SIG-M5 treated with dmso at 0.1 percent for 504 hours (cell line): ENCODE measurements around the gene DCAF7.
A peak's percentile ranks its signal among the peaks of the same experiment; 100 is the strongest.

Experiments used
- DNase-seq: peaks from one replicate; lab custom pipeline; 2025; ENCODE audit not compliant: unreplicated experiment; lab: John Stamatoyannopoulos, UW

Gene DCAF7

GRCh38 chr17:63543822-63544420, 6.4 kb upstream of the DCAF7 start:
- no peak for DNase-seq

DNA sequence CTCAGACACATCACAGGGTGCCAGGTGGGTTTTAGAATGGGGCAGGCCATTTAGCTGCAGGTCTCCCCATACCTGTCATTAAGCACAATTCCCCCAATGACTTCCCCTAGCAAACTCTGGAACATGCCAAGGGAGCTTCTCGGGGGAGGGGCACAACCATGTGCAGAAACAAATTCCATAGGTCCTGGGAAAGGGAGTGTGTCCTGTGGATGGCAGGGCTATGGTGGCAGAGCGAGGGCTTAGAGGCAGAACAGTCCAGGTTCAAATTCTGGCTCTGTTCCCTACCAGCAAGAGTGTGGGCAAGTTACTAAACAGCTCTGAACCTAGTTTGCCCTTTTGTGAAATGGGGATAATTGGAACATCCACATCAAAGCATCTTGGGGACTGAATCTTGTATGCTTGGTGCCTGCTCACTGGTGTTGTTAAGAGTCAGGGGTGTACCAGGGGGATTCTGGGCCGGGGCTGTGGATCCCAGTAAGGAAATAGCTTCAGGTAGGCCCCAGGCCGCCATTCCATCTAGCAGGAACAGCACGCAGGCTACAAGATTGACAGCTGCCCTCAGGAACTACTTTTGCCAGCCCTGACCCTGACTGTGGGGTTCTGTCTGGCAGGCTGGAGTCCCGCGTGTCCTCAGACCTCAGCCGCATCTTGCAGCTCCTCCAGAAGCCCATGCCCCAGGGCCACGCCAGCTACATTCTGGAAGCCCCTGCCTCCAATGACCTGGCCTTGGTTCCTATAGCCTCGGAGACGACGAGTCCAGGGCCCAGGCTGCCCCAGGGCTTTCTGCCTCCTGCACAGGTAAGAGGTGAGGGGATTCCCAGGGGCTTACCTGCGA, 5.6 kb upstream of the DCAF7 start:
- no peak for DNase-seq

DNA sequence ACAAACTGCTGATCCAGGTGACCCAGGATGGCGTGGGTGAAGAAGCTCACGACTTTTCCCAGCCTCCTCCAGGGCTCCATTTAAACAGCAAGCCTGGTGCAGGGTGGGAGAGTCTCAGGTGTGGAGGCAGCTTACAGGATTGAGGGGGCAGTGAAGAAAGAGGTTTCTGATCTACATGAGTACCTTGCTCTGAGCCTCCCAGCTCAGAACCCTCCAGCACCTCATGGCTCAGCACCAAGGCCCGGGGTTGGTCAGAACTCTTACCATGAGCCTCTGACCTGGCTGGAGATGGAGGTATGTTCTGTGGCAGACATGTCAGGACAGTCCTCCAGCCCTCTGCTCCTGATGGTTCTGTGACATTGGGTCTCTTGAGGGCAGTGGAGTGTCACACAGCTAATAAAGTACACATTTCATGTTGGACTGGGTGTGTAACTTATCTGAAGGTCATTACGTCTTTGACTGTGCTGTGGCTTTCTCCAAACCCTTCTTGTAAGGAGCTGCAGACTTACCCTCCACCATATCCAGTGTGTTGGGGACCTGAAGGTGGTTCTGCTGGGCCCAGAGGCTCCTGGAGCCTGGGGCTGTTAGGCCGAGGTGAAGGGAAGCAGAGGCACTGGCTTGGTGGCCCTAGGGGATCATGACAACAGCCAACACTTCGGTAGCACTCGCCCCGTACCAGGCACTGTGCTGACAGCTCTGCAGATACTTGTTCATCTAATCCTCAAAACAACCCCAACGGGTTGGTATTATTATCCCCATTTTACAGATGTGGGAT, 3.8 kb upstream of the DCAF7 start:
- DNase-seq: no peak

- no peak for DNase-seq
Measured at GRCh38 chr17:63547083-63547523, 3.2 kb upstream of the DCAF7 start.

- no peak for DNase-seq
Measured at GRCh38 chr17:63549289-63549945, 860 bp upstream of the DCAF7 start.

GRCh38 chr17:63550817-63551639, 751 bp downstream of the DCAF7 start:
- peak; percentile 62 for DNase-seq

GRCh38 chr17:63552211-63552610, 1.9 kb downstream of the DCAF7 start:
- DNase-seq: no peak

DNA sequence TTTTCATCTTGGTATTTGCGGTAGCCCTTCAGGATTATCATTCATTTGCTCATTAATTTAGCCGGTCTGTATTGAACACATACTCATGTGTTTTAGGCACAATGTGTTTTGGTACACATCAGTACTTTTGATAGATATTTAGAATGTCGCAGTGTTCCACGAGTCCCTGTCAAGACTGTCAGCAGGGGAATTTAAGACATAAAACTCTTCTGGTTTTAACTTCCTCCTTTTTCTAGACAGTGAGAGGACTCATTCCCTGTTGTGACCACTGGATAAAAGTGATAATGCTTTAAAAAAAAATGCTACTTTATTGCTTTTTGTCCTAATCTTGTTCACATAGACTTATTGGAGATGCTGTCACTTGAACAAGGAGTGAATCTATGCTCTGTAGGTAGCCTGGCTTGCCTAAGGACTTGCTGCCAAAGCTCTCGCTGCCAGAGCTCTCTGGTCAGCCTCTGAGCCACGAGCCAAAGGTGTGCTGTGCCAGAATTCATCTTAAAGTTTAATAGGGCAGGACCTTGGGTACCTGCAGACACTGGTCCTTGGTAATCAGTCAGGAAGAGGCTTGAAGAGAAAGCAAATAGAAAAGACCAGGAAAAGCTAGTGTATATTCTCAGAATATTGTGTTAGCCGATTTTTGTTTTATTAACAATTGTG, 5.4 kb downstream of the DCAF7 start:
- peak; percentile 43 for DNase-seq

GRCh38 chr17:63557416-63557815, 7.1 kb downstream of the DCAF7 start:
- no peak for DNase-seq

DNA sequence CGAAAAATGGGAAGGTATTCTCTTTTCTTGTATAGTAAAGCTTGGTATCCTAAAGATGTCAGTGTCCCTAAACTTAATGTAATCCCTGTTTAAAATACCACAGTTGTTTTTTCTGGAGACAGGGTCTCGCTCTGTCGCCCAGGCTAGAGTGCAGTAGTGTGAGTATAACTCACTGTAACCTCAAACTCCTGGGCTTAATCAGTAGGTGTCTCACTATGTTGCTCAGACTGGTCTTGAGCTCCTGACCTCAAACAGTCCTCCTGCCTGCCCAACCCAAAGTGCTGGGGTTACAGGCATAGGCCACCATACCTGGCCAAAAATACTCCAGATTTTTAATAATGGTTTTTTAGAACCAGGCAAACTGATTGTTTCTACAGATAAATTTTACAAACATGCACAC, 8.2 kb downstream of the DCAF7 start:
- DNase-seq: no peak

GRCh38 chr17:63561819-63562218, 11.5 kb downstream of the DCAF7 start:
- no peak for DNase-seq

GRCh38 chr17:63563339-63563738, 13.1 kb downstream of the DCAF7 start:
- DNase-seq: no peak

GRCh38 chr17:63564562-63564961, 14.3 kb downstream of the DCAF7 start:
- no peak for DNase-seq

DNA sequence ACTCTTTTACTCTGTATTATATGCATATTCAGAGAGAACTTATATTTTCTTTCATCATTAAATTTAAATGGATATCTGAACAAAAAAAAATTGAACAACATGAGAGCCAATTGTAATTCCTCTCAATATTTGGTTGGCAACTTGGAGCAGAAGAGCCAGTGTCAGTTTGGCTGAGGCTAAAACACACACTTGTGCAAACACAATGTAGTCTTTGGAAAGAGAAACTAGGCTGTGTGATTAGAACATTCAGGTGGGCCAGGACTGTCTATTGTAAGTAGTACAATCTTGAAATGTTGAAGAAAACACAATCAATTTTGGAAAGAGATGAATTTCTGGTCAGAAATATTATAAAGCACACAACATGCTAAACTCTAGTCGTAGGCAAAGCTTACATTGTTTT, 17.0 kb downstream of the DCAF7 start:
- no peak for DNase-seq

- no peak for DNase-seq
Measured at GRCh38 chr17:63568563-63568962, 18.3 kb downstream of the DCAF7 start.

DNA sequence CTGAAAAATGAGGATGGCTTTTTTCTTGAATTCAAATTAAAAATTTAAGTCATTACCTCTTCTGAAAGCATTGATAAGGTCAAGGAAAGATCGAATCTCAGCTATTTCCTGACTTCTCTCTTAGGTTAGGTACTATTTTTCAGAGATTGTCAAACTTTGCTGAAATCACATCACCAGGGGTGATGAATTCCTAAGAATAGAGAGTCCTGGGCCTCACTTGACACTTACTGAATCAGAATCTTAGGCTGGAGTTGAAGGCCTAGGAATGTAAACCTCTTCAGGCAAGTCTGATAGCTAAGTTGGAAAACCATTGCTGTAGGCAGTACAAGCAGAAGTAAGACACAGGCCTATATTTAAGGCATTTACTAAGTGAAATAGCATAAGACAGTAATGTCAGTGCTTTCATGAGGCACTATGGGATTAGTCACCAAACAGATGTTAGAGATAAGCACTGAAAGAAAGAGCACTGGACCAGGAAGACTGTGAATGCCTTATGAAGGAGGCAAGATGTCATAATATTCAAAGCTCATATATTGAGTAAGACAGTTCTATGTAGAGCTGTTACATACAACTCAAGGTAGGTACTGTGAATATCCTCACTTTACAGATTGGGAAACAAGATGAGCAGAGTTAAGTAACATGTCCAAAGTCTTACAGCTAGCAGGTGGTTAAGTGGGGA, 21.5 kb downstream of the DCAF7 start:
- DNase-seq: peak; percentile 87

DNA sequence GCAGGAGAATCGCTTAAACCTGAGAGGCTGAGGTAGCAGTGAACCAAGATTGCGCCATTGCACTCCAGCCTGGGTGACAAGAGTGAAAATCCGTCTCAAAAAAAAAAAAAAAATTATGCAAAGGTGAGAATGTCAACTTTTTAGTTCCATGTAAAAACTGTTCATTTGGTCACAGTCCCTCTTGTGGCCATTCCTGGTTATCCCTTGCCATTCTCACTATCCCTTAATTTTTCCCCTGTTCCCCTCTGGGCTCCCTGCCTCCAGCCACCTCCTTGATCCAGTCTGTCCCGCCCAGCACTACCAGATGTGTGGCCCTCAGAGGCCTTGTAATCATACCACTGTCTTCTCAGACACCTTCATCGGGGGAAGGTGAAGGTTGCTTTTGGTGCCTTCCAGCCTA, 23.4 kb downstream of the DCAF7 start:
- no peak for DNase-seq

DNA sequence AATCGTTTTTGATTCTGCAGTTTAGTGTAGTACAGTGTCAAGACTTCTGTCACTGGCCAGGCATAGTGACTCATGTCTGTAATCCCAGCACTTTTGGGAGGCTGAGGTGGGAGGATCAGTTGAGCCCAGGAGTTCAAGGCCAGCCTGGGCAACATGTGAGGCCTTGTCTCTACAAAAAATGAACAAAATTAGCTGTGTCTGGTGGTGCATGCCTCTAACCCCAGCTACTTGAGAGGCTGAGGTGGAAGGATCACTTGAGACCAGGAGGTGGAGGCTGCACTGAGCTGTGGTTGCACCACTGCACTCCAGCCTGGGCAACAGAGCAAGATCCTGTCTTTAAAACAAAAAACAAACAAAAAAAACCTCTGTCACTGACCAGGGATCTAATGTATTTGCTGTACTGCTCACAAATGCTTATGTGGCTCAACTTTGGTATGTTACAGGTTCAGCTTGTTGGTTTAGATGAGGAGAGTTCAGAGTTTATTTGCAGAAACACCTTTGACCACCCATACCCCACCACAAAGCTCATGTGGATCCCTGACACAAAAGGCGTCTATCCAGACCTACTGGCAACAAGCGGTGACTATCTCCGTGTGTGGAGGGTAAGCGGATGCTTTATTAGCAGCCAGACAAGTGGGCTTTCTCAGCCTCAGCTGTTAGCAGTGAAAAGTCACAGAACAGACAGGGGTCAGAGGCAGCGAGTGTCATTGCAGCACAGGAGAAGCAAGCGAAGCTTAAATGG, 27.9 kb downstream of the DCAF7 start:
- DNase-seq: no peak

GRCh38 chr17:63578769-63579111, 28.5 kb downstream of the DCAF7 start:
- no peak for DNase-seq
